Measurements from ENCODE around the gene MAST4.

DNA sequence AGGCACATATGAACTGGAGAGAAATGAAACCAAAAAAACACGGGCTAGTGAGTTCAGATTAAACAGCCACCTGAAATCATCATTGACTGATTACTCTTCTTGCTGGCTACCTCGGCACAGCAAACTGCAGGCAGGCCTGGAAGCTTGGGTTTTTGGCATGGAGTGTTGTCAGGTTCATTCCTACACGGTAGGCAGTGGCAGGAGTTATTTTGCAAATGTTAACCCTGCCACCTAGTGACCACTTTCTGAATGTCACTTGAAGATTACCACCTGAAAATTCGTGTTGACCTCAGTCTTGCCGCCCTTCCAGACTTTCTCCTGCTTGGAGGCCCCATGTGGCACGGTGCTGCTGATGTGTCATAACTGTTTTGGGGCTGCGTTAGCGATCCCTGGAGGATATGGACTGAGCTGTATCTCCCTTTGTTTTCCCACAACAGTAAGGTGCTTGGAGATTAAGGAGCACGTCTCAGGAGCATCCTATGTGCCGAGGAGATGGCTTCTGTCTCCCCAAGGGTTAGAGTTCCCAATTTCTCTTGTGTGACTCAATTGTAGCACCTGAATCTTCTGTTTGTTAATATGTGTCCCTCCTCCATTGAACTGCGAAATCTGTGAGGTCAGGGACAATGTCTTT is 613.1 kb downstream of the MAST4 start:
- peak; percentile 76 for TF ChIP-seq POLR2AphosphoS5 (IDR thresholded peaks at IDR 0.05)
- TF ChIP-seq, protein P1, sequence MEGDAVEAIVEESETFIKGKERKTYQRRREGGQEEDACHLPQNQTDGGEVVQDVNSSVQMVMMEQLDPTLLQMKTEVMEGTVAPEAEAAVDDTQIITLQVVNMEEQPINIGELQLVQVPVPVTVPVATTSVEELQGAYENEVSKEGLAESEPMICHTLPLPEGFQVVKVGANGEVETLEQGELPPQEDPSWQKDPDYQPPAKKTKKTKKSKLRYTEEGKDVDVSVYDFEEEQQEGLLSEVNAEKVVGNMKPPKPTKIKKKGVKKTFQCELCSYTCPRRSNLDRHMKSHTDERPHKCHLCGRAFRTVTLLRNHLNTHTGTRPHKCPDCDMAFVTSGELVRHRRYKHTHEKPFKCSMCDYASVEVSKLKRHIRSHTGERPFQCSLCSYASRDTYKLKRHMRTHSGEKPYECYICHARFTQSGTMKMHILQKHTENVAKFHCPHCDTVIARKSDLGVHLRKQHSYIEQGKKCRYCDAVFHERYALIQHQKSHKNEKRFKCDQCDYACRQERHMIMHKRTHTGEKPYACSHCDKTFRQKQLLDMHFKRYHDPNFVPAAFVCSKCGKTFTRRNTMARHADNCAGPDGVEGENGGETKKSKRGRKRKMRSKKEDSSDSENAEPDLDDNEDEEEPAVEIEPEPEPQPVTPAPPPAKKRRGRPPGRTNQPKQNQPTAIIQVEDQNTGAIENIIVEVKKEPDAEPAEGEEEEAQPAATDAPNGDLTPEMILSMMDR (IDR thresholded peaks at IDR 0.05), result peak; percentile 40 to 90 (median 86)
